GM23338 (cell line): ENCODE measurements around the gene EFS. TPM values are rescaled to one million over a fixed set of nuclear protein-coding genes. Genes with fewer than 3 reads are reported as not detected.

Experiments
- ATAC-seq: fragments of 200-7000 bp; cut with Tn5 transposase; 3 replicates; pipeline ENCODE4 v1.9.1; 2020
- DNase-seq: peaks from one replicate; pipeline ENCODE4 v3.0.0-alpha.2; 2015; ENCODE audit warnings: low spot score
- H2AFZ ChIP-seq: fragments of 200-600 bp; sonication (generic); 2 replicates; pipeline ENCODE4 v1.8.0; 2016; ENCODE audit warnings: antibody characterized with exemption, mild to moderate bottlenecking, moderate library complexity
- H3F3A ChIP-seq: fragments of 200-600 bp; sonication (generic); replicated peaks from 2 replicates; pipeline ENCODE4 v1.8.0; 2017; ENCODE audit warnings: antibody characterized with exemption, mixed run types, low read depth
- H3K27ac ChIP-seq: fragments of 200-600 bp; sonication (generic); 2 replicates; pipeline ENCODE4 v1.6.1; 2016; ENCODE audit warnings: low read depth
- H3K27me3 ChIP-seq: fragments of 200-600 bp; sonication (generic); 2 replicates; pipeline ENCODE4 v1.8.0; 2016; ENCODE audit warnings: mild to moderate bottlenecking, mixed run types, moderate library complexity; ENCODE audit not compliant: insufficient read depth
- H3K36me3 ChIP-seq: fragments of 200-600 bp; sonication (generic); 2 replicates; pipeline ENCODE4 v1.8.0; 2016; ENCODE audit warnings: mild to moderate bottlenecking; ENCODE audit not compliant: insufficient read depth
- H3K4me1 ChIP-seq: fragments of 200-600 bp; sonication (generic); 2 replicates; pipeline ENCODE4 v1.8.0; 2016; ENCODE audit warnings: mild to moderate bottlenecking, moderate library complexity; ENCODE audit not compliant: insufficient read depth
- H3K4me2 ChIP-seq: fragments of 200-600 bp; sonication (generic); 2 replicates; pipeline ENCODE4 v1.7.1; 2017; ENCODE audit warnings: mixed run types
- H3K4me3 ChIP-seq: fragments of 200-600 bp; sonication (generic); 2 replicates; pipeline ENCODE4 v1.6.1; 2016; ENCODE audit warnings: mixed run types
- H3K79me2 ChIP-seq: fragments of 200-600 bp; sonication (generic); replicated peaks from 2 replicates; pipeline ENCODE4 v1.8.0; 2017; ENCODE audit warnings: mild to moderate bottlenecking; ENCODE audit not compliant: insufficient read depth
- H3K9me2 ChIP-seq: fragments of 200-600 bp; sonication (generic); 2 replicates; pipeline ENCODE4 v1.8.0; 2017; ENCODE audit not compliant: insufficient read depth
- H4K20me1 ChIP-seq: fragments of 200-600 bp; sonication (generic); replicated peaks from 2 replicates; pipeline ENCODE4 v1.8.0; 2017; ENCODE audit warnings: mild to moderate bottlenecking; ENCODE audit not compliant: insufficient read depth
- H3K27ac Mint-ChIP-seq: 2 replicates; pipeline ENCODE4 v1.8.0; 2020; ENCODE audit warnings: inconsistent platforms, mild to moderate bottlenecking, moderate library complexity, mixed read lengths
- H3K27me3 Mint-ChIP-seq: 3 replicates; pipeline ENCODE4 v1.8.0; 2022; ENCODE audit warnings: low read depth, mild to moderate bottlenecking, moderate library complexity, mixed read lengths, inconsistent platforms; ENCODE audit not compliant: insufficient read depth, poor library complexity
- H3K36me3 Mint-ChIP-seq: 3 replicates; pipeline ENCODE4 v1.8.0; 2021; ENCODE audit warnings: low read depth, mild to moderate bottlenecking, inconsistent platforms, moderate library complexity, mixed read lengths
- H3K4me1 Mint-ChIP-seq: 3 replicates; pipeline ENCODE4 v1.8.0; 2020; ENCODE audit warnings: mild to moderate bottlenecking, inconsistent platforms, mixed read lengths
- H3K4me3 Mint-ChIP-seq: 3 replicates; pipeline ENCODE4 v1.8.0; 2021; ENCODE audit warnings: moderate library complexity, mild to moderate bottlenecking, inconsistent platforms, mixed read lengths
- H3K9me3 Mint-ChIP-seq: 3 replicates; pipeline ENCODE4 v1.8.0; 2020; ENCODE audit warnings: moderate library complexity, mild to moderate bottlenecking, inconsistent platforms, mixed read lengths
- CTCF ChIP-seq, 2 experiments: fragments of 200-600 bp in 1 of 2; sonication (generic) in 1 of 2; conservative IDR thresholded peaks; 2 replicates each; pipeline versions ENCODE4 v1.5.1 to v1.6.1; 2016 to 2017; ENCODE audit warnings: antibody characterized with exemption in 2 of 2, low read depth in 2 of 2, mild to moderate bottlenecking in 2 of 2, moderate library complexity in 1 of 2
- STAT1 ChIP-seq: IDR thresholded peaks from one replicate; pipeline ENCODE4 v1.6.1; 2016; ENCODE audit warnings: antibody characterized with exemption; ENCODE audit not compliant: unreplicated experiment
- polyA plus RNA-seq: library from polyadenylated mRNA; unstranded; fragments of >200 nt; fragmentation: Nextera tagmentation; extraction: Ambion mirVana; gene quantifications from 2 replicates; pipeline ENCODE4 v1.2.1, GENCODE V29; 2016
- total RNA-seq: library from RNA; depleted of rRNA; stranded (reverse); fragments of >200 nt; shearing (Covaris generic); gene quantifications from 2 replicates; pipeline ENCODE4 v1.2.3, GENCODE V29; 2014
- TF ChIP-seq, protein P1 (sequence below): IDR thresholded peaks from one replicate; pipeline ENCODE4 v1.6.1; 2018; ENCODE audit warnings: antibody characterized with exemption; ENCODE audit not compliant: unreplicated experiment

Gene EFS
- total and polyA plus RNA-seq, 2 experiments from 2014 or later: 5.1 to 18.9 TPM

DNA sequence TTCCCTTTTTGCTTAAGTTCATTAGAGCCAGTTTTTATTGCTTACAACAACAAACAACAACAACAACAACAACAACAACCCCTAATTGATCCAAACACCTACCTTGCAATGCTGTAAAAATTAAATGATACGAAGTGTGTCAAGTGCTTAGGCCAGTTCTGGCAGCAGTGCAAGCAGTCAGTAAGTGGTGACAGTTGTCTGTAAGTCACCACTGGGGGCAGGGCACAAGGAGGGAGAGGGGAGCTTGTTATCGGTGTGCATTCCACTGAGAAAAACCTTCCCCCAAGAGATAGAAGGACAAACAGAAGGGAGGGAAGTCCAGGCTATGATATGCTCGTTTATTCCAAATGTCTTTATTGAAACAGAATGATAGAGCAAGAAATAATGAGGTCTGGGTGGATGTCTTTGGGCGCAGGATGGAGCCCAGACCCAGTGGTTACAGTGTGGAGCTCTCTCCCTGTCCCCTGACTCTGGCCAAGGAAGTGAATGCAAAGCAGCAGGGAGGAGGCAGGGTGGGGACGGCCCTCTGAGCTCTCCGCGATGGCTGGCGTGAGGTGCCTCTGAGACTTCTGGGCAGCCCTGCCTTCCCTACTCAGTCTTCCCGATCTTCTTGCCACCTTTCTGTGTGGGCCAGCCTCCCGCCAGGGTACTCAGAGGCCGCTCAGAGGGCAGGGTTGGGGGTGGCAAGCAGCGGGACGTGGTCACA lies 18.8 kb downstream of the EFS start:
- peak; percentile 38 for DNase-seq
- H4K20me1 ChIP-seq: peaks cover 5% of the 10 kb centered on the region; the same call in 1 of the 2 replicates
- ATAC-seq: peak; percentile 80

DNA sequence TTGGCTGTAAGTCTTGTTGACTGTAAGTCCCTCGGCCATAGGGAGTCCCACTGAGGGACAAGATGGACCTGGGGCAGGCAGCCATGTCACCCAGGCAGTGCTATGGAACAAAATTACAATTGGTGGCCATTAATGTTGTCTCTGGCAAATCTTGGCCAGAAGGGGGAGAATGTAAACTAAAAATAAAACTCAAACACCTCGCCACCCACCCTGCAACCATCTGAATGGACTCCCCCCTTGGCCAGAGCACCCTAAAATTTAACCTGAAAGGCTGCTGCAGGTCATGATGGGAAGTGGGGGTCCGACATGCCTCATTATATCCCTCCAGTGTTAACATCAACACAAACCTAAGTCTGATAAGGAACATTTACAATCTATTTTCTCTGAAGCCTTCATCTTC lies 20.5 kb downstream of the EFS start:
- peaks cover 6% of the 10 kb centered on the region; the same call in 1 of the 2 replicates for H3F3A ChIP-seq
- ATAC-seq: no peak

More for the DNA sequence above, 18.8 kb downstream of the EFS start:
- peaks cover 8% of the 10 kb centered on the region; the same call in 2 of the 3 replicates for H3K9me3 Mint-ChIP-seq
- H3K27me3 Mint-ChIP-seq: peaks cover 6% of the 10 kb centered on the region
- Histone ChIP-seq H3K27ac (no peak overlapping the region), H3K4me3 (0 out of 2 replicates have a peak overlapping the region, but pooled peaks have one; percentile 36), H2AFZ (peak overlapping the region; percentile 66; the same call in 1 of the 2 replicates), H3K79me2 (no peaks in the 10 kb centered on the region), H3K27me3 (peaks cover 9% of the 10 kb centered on the region), H3K4me2 (peak overlapping the region; percentile 70), H3F3A (peaks cover 6% of the 10 kb centered on the region; the same call in 1 of the 2 replicates), H3K9me2 (no peaks in the 10 kb centered on the region), H3K4me1 (peaks cover 10% of the 10 kb centered on the region), H3K36me3 (no peaks in the 10 kb centered on the region)
- H3K36me3 Mint-ChIP-seq: peaks cover 7% of the 10 kb centered on the region
- H3K4me1 Mint-ChIP-seq: peaks cover 13% of the 10 kb centered on the region
- no peak overlapping the region for H3K4me3 Mint-ChIP-seq
- no peak overlapping the region; the same call in 1 of the 2 replicates for H3K27ac Mint-ChIP-seq
- TF ChIP-seq CTCF (conservative IDR thresholded peaks at IDR 0.05; ENCODE audit: low read depth in 2 of 2): peak; percentile 24 to 34
- TF ChIP-seq, protein P1, sequence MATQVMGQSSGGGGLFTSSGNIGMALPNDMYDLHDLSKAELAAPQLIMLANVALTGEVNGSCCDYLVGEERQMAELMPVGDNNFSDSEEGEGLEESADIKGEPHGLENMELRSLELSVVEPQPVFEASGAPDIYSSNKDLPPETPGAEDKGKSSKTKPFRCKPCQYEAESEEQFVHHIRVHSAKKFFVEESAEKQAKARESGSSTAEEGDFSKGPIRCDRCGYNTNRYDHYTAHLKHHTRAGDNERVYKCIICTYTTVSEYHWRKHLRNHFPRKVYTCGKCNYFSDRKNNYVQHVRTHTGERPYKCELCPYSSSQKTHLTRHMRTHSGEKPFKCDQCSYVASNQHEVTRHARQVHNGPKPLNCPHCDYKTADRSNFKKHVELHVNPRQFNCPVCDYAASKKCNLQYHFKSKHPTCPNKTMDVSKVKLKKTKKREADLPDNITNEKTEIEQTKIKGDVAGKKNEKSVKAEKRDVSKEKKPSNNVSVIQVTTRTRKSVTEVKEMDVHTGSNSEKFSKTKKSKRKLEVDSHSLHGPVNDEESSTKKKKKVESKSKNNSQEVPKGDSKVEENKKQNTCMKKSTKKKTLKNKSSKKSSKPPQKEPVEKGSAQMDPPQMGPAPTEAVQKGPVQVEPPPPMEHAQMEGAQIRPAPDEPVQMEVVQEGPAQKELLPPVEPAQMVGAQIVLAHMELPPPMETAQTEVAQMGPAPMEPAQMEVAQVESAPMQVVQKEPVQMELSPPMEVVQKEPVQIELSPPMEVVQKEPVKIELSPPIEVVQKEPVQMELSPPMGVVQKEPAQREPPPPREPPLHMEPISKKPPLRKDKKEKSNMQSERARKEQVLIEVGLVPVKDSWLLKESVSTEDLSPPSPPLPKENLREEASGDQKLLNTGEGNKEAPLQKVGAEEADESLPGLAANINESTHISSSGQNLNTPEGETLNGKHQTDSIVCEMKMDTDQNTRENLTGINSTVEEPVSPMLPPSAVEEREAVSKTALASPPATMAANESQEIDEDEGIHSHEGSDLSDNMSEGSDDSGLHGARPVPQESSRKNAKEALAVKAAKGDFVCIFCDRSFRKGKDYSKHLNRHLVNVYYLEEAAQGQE: no peak

More for the DNA sequence above, 20.5 kb downstream of the EFS start:
- H3K36me3 ChIP-seq: no peaks in the 10 kb centered on the region
- no peak overlapping the region for H3K27ac Mint-ChIP-seq
- no peaks in the 10 kb centered on the region for H3K27me3 ChIP-seq
- H3K36me3 Mint-ChIP-seq: peaks cover 9% of the 10 kb centered on the region
- H3K4me2 ChIP-seq: no peak overlapping the region
- no peak overlapping the region for H2AFZ ChIP-seq
- no peak overlapping the region for H3K27ac ChIP-seq
- DNase-seq: no peak
- H3K27me3 Mint-ChIP-seq: peaks cover 4% of the 10 kb centered on the region
- H3K9me2 ChIP-seq: no peaks in the 10 kb centered on the region
- no peak overlapping the region for H3K4me3 Mint-ChIP-seq
- peaks cover 12% of the 10 kb centered on the region for H3K4me1 Mint-ChIP-seq
- TF ChIP-seq STAT1: no peak
- peak in 1 of 2 experiments; percentile 11; a peak in 1 of 4 replicates for TF ChIP-seq CTCF (conservative IDR thresholded peaks at IDR 0.05; ENCODE audit: low read depth in 2 of 2)
- peaks cover 24% of the 10 kb centered on the region for H3K9me3 Mint-ChIP-seq
- no peak overlapping the region for H3K4me3 ChIP-seq
- H4K20me1 ChIP-seq: no peaks in the 10 kb centered on the region
- no peaks in the 10 kb centered on the region for H3K79me2 ChIP-seq
- peaks cover 10% of the 10 kb centered on the region for H3K4me1 ChIP-seq
